OCI-M2 (cell line): ENCODE results near the gene PITPNC1.
"Not testable (repeated sequence)": the region's sequence is repeated elsewhere in the genome, so short reads cannot be mapped to it uniquely, and the experiment has no call there.

ENCODE experiments used
- DNase-seq: peaks from one replicate; lab custom pipeline; 2025; ENCODE audit not compliant: unreplicated experiment; lab: John Stamatoyannopoulos, UW

Gene PITPNC1

GRCh38 chr17:67366193-67367157 lies 10.6 kb upstream of the PITPNC1 start, which contains the start of gene PSMD12:
TSS of gene PSMD12 (minus strand) at chr17:67366577. CDS start at chr17:67366519, 58 bp downstream.
- DNase-seq, result no peak

DNA sequence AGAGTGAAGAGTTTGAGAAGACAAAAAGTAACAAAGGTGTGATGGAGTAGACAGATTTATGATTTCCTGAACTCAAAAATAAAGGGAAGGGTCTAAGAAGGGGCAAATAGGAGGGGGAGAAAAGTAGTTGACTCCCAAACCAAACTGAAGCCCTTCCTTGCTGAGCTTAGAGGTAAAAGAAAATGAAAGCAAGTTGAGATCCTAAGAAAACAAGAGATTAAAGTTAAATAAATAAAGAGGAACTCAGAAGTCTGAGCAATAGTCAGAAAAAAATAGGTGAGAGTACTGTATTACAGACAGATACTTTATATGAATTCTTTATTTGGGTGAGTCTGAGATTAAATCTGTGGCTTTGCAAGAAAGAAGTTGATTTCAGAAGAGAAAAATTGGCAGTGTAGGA lies 7.4 kb upstream of the PITPNC1 start:
- DNase-seq, result no peak

DNA sequence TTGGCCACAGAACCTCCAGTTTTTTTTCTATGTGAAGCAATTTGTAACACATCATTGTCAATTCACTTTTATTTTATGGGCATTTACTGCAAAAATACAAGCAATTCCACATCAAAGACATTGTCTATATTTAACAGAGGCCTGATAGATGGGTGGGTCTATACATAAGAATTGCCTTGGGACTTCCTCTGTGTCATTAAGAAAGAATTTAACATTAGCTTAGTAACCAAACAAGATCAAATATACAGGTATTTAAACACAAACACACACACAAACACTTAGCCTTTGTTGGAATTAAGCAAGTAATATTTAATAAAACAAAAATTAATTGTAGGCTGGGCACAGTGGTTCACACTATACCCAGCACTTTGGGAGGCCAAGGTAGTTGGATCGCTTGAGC lies 4.3 kb upstream of the PITPNC1 start:
- no peak for DNase-seq

DNA sequence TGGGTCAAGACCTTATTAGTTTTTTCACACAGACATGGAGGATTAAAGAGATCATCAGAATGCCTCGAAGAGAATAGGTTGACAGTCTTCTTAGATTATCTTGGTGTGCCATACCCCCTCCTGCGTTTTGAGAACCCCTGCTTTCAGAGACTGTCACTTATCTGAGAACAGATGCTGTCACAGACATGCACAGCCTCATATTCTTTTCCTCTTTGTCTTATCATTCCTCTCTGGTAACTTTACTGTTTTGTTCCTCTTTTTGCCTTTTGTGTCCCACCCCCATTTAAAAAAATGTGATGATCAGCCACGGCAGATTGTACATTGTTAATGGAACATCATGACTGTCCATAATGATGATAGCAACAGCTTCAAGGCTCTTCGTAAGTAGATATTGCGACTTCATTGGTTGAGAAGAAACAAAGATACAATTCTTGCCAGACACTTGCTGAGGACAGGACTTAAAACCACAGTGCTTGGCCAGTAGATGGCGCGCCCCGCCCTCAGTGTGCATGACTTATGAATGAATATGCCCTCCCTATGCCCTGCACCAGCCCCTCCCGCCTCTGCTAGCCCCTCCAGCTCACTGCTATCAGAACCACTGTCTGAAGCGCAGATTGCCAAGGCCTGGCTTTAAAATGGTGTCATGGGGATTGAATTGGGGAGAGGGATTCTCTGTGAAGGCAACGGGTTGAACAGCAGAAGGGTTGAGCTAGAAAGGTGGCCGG lies 2.6 kb upstream of the PITPNC1 start:
- peak; percentile 37 for DNase-seq

GRCh38 chr17:67375054-67375427 lies 2.0 kb upstream of the PITPNC1 start:
- DNase-seq, result no peak

DNA sequence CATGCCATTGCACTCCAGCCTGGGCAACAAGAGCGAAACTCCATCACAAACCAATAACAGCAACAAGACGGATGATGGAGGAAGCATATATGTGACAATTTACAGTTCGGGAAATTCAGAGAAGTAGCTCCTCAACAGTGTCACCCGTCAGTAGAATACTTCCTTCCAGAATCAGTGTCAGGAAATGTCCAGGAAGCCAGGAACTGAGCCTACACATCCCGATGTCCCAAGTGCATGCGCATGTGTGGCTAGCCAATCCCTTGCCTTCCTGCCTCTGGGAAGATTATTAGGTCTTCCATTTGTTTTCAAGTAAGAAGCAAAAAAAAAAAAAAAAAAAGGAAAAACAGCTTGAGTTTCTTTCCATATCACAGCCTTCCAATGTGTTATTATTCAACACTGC lies 1.4 kb upstream of the PITPNC1 start:
- no peak for DNase-seq

GRCh38 chr17:67376415-67376736 lies 705 bp upstream of the PITPNC1 start:
- DNase-seq, result no peak

DNA sequence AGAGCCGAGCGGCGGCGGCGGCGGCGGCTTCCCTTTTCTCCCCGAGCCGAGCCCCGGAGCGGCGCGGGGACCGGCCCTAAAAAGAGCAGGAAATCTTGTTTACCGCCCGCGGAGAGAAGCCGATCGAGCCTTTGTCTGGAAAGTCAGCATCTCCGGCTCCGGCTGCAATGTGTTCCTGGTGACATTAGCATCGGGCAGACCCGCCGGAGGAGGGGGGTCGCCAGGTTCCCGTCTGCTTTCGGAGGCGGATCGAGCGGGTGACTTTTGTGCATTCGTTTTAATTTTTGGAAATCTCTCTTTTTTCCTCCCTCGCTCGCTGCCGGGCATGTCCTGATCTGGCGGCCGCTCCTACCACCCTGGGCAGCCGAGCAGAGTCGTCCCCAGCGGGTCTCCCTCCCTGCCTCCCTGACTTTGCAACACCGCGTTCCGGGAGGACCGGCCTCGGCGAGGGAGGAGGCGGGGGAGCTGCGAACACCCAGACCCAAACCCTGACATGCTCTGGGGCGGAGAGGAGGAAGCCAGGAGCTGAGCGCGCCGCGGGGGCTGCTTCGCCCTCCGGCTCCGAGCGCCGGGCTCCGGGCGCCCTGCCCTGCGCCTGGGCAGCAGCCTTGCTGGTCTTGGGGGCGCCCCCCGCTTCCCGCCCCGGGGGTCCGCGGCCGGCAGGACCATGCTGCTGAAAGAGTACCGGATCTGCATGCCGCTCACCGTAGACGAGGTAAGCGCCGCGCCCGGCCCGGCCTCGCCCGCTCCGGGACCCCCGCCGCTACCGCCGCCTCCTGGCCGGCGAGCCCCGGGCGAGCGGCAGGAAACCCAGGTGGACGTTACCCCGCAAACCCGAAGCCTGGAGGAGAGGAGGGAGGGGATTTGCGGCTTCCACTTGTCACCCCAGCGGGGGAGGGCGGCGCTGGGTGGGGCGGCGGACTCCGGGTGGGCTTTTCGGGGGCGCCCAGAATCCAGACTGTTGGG lies 690 bp downstream of the PITPNC1 start:
- no peak for DNase-seq

- no peak for DNase-seq
These were observed 1.6 kb downstream of the PITPNC1 start for GRCh38 chr17:67378454-67379250.

- no peak for DNase-seq
These were observed 2.2 kb downstream of the PITPNC1 start for GRCh38 chr17:67379251-67379630.

DNA sequence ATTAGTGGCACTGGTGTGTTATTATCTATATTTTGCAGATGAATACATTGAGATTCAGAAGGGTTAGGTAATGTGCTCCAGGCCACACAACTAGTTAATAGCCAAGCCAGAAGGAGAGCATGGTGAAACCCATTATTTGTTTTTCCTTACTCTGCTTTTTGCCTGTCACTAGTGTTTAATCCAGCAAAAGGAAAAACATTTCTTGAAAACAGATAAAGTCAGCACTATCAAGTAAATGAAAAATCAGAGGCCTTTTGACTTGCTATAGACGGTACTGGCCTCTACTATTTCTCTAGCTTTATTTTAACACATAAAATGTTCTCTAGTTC lies 4.8 kb downstream of the PITPNC1 start:
- DNase-seq, result no peak

DNA sequence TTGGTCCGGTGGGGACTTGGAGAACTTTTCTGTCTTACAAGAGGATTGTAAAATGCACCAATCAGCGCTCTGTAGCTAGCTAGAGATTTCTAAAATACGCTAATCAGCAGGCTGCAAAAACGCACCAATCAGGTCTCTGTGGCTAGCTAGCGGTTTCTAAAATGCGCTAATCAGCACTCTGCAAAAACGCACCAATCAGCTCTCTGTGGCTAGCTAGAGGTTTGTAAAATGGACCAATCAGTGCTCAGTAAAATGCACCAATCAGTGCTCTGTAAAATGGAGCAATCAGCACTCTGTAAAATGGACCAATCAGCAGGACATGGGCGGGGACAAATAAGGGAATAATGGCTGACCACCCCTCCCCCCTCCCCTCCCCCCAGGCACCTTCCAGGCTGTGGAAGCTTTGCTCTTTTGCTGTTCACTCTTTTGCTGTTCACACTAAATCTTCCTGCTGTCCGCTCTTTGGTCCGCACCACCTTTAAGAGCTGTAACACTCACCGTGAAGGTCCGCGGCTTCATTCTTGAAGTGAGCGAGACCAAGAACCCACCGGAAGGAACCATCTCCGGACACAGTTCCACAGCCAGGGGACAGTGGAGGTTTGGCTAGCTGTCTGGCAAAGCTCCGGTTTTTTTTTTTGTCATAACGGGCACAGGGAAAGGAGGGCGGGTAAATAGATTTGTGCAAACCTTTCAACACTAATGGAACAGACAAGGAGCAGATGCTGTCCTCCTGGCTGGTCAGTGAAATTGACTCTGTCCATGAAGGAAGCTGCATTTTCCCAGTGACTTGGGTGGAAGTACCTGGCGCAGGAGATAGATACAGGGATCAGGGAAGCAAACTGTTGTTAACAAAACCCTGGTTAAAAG lies 8.3 kb downstream of the PITPNC1 start:
- no peak for DNase-seq

DNA sequence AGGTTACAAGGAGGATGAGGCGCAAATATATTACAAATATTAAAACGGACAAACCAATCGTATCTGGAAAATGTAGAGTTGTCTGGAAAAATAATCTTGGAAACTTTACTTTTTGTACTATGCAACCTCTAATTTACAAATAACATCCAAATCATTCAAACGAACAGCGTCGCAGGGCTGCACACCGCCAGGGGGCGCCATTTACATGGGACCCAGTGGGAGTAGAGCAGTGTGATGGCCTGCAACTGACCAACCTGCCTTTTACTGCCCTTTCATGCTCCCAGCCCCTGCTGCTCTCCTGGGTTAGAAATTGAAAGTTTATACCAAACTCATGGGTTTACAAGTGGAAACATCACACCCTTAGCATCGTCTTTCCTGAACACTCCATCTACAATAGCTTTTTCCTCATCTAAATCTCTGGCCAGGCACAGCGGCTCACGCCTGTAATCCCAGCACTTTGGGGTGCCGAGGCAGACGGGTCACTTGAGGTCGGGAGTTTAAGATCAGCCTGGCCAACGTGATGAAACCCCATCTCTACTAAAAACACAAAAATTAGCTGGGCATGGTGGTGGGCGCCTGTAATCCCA lies 10.0 kb downstream of the PITPNC1 start:
- no peak for DNase-seq

DNA sequence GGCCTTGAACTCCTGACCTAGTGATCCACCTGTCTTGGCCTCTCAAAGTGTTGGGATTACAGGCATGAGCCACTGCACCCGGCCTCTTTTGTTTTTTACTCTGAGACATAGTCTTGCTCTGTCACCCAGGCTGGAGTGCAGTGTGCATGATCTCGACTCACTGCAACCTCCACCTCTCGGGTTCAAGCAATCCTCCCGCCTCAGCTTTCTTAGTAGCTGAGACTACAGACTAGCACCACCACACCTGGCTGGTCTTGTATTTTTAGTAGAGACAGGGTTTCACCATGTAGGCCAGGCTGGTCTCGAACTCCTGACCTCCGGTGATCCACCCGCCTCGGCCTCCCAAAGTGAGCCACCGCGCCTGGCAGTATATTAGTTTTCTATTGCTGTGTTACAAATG lies 11.5 kb downstream of the PITPNC1 start:
- DNase-seq, result not testable (repeated sequence)

GRCh38 chr17:67388986-67389385 lies 11.9 kb downstream of the PITPNC1 start:
- DNase-seq, result no peak

DNA sequence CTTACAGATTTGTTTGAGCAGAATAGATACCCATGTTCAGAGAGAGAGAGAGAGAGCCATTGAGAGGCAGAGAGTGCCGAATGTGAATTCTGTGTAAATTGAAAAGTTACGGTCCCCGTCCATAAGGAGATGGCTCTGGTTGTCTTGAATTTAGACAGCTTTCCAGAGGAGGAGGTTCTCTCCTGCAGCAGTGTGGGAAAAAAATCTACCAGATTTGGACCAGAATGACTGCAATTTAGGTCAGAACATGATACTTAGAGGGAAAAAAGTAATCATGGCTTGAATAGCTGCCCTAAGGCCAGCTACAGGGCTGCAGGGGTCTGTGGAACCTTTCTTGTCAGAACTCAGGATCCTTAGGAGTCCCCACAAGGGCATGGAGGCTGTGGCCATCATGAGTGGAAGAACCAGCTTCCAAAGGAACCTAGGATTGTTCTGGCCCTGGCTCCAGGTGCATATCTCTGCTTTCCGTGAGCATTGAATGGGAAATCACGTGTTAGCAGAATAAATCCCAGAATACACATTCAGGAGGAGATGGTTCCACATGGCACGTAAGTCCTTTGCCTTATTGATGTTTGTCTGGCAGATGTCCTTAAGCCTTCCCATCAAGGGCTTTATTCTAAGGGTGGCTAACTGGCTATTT lies 13.0 kb downstream of the PITPNC1 start:
- DNase-seq, result no peak

DNA sequence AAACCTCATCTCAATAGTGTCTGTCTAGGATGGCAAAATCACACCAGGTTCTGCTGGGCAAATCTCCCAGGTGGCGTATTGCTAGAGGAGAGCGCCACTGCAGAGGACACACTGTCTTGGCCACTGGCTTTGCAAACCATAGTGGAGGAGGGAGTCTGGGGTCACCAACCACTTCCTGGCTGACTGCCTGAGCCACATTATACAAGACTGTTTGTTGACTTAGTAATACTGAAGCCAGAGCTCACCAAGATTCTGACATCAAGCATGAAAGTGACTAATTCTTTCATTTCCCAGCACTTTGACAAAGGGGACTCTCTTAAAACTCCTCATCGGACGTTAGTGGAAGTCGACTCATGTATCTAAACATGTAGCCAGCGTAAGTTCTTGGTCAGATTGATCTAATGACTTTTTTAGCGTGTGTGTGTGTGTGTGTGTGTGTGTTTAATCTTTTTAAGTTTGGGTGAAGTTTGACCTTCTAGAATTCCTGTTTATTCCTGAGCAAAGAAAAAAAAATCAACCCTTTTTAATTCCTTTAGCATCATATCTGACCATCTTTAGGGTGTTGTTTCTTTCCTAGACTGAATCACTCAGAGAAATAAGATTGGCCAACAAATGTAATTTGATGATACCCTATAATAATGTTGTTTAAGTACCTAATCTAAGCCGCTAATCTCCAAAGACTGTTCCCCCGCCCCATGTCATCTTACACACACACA lies 13.7 kb downstream of the PITPNC1 start:
- DNase-seq, result no peak

- DNase-seq, result no peak
These were observed 15.0 kb downstream of the PITPNC1 start for GRCh38 chr17:67392111-67392510.
